Trophoblast cell (in vitro differentiated cells and primary cell): ENCODE data around the gene BBX.
A peak's percentile ranks its signal among the peaks of the same experiment; 100 is the strongest.

Experiments
- DNase-seq, 2 donors: peaks; one replicate each; pipeline ENCODE4 v3.0.0-alpha.2; 2016
- H2AFZ ChIP-seq: 2 replicates; pipeline ENCODE4 v1.6.1; 2013; ENCODE audit warnings: low read length, moderate library complexity, mild to moderate bottlenecking; ENCODE audit not compliant: insufficient read depth, poor library complexity
- H2AK5ac ChIP-seq: 2 replicates; pipeline ENCODE4 v1.6.1; 2013; ENCODE audit warnings: mild to moderate bottlenecking, low read length
- H2BK120ac ChIP-seq: 2 replicates; pipeline ENCODE4 v1.6.1; 2013; ENCODE audit warnings: low read length, mild to moderate bottlenecking, moderate library complexity; ENCODE audit not compliant: insufficient read depth, poor library complexity
- H2BK12ac ChIP-seq: 2 replicates; pipeline ENCODE4 v1.6.1; 2013; ENCODE audit warnings: mild to moderate bottlenecking, low read length, moderate library complexity
- H2BK5ac ChIP-seq: 2 replicates; pipeline ENCODE4 v1.6.1; 2013; ENCODE audit warnings: low read length, low read depth, moderate library complexity, mild to moderate bottlenecking; ENCODE audit not compliant: poor library complexity
- H3K14ac ChIP-seq: 2 replicates; pipeline ENCODE4 v1.6.1; 2013; ENCODE audit warnings: mild to moderate bottlenecking, low read length
- H3K18ac ChIP-seq: 2 replicates; pipeline ENCODE4 v1.6.1; 2013; ENCODE audit warnings: mild to moderate bottlenecking, low read length
- H3K23ac ChIP-seq: 2 replicates; pipeline ENCODE4 v1.6.1; 2013; ENCODE audit warnings: low read length
- H3K27ac ChIP-seq: 2 replicates; pipeline ENCODE4 v1.5.1; 2013; ENCODE audit warnings: low read depth, mild to moderate bottlenecking, inconsistent platforms, low read length, moderate library complexity
- H3K27me3 ChIP-seq: 2 replicates; pipeline ENCODE4 v1.6.1; 2013; ENCODE audit warnings: inconsistent platforms, mild to moderate bottlenecking, low read length, moderate library complexity; ENCODE audit not compliant: insufficient read depth
- H3K36me3 ChIP-seq, 2 experiments: 1 replicate in 1 of 2; 2 replicates in 1 of 2; pipeline ENCODE4 v1.6.1; 2013; ENCODE audit warnings: low read length in 2 of 2, mild to moderate bottlenecking in 2 of 2, moderate library complexity in 1 of 2; ENCODE audit not compliant: insufficient read depth in 2 of 2, control insufficient read depth in 1 of 2
- H3K4ac ChIP-seq: 2 replicates; pipeline ENCODE4 v1.6.1; 2013; ENCODE audit warnings: low read depth, mild to moderate bottlenecking, low read length, moderate library complexity
- H3K4me1 ChIP-seq, 2 experiments: 1 replicate in 1 of 2; 2 replicates in 1 of 2; pipeline ENCODE4 v1.6.1; 2013; ENCODE audit warnings: low read length in 2 of 2, mild to moderate bottlenecking in 2 of 2, moderate library complexity in 1 of 2; ENCODE audit not compliant: insufficient read depth in 2 of 2, control insufficient read depth in 1 of 2
- H3K4me2 ChIP-seq: 2 replicates; pipeline ENCODE4 v1.6.1; 2013; ENCODE audit warnings: inconsistent platforms, mild to moderate bottlenecking, low read length, moderate library complexity
- H3K4me3 ChIP-seq: 2 replicates; pipeline ENCODE4 v1.5.1; 2013; ENCODE audit warnings: mild to moderate bottlenecking, low read depth, low read length, inconsistent platforms
- H3K79me1 ChIP-seq: one replicate; pipeline ENCODE4 v1.6.1; 2013; ENCODE audit warnings: low read length
- H3K79me2 ChIP-seq: 2 replicates; pipeline ENCODE4 v1.6.1; 2013; ENCODE audit warnings: low read length, mild to moderate bottlenecking; ENCODE audit not compliant: control insufficient read depth, insufficient read depth, poor library complexity
- H3K9ac ChIP-seq: 2 replicates; pipeline ENCODE4 v1.6.1; 2013; ENCODE audit warnings: mild to moderate bottlenecking, low read length
- H3K9me3 ChIP-seq: 2 replicates; pipeline ENCODE4 v1.6.1; 2013; ENCODE audit warnings: low read depth, mild to moderate bottlenecking, control low read depth, inconsistent platforms, low read length; ENCODE audit not compliant: insufficient read depth
- H4K12ac ChIP-seq: 2 replicates; pipeline ENCODE4 v1.6.1; 2013; ENCODE audit warnings: low read depth, mild to moderate bottlenecking, low read length, moderate library complexity
- H4K8ac ChIP-seq: 2 replicates; pipeline ENCODE4 v1.6.1; 2013; ENCODE audit warnings: low read depth, mild to moderate bottlenecking, low read length, moderate library complexity
- H4K91ac ChIP-seq: one replicate; pipeline ENCODE4 v1.6.1; 2013; ENCODE audit warnings: low read depth, mild to moderate bottlenecking, low read length, moderate library complexity
- WGBS: extraction: QIAGEN DNeasy Blood & Tissue Kit; methylation state at CpG from one replicate; pipeline ENCODE4 v1.1.7; 2013; ENCODE audit warnings: missing lambda C conversion rate; ENCODE audit not compliant: insufficient read length, insufficient coverage; ENCODE audit errors: extremely low coverage; 5-methylcytosine and 5-hydroxymethylcytosine counted together

The BBX gene

DNA sequence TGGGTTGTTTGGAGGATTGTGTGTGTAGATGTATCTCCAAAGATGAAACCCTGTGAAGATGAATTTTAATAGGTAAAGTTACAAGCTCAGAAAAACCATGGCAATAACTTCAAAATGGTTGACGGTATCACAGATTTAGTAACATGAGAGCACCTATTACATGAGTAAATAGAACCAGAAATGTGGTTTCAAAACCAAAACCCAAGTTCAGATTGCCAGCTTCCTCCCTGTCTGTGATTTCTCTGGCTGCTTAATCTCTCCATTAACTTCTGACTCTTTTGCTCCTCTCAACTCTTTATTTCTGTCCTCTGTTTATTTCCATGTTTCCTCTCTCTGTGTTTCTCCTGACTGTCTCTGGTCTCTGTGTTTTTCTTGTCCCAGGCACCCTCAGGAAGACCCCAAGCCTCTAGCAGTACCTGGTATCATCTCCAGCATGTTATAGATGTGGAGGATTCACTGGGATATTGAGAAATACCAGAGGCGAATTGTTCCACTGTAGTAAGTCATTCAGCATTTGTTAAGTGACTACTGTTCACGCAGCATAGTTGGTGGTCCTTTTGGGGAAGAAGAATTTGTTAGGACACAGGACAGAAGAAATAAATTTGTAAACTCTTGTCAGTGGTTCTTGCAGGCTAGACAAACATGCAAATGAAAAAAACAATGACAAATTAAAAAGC lies 138.8 kb downstream of the BBX start:
- Histone ChIP-seq H3K18ac (no peak overlapping the region), H3K36me3 (no peaks in the 10 kb centered on the region), H2BK5ac (no peak overlapping the region), H4K91ac (no peak overlapping the region), H3K79me1 (no peaks in the 10 kb centered on the region), H3K4me1 (no peaks in the 10 kb centered on the region), H3K79me2 (no peaks in the 10 kb centered on the region), H3K4ac (no peak overlapping the region), H3K14ac (no peak overlapping the region), H3K23ac (no peak overlapping the region), H2BK120ac (no peak overlapping the region), H2BK12ac (no peak overlapping the region), H4K12ac (no peak overlapping the region), H4K8ac (no peak overlapping the region), H3K9ac (no peak overlapping the region), H3K4me3 (no peak overlapping the region), H3K9me3 (no peaks in the 10 kb centered on the region), H2AK5ac (no peak overlapping the region), H3K4me2 (no peak overlapping the region), H2AFZ (no peak overlapping the region), H3K27ac (no peak overlapping the region), H3K27me3 (no peaks in the 10 kb centered on the region)
- no CpG with 5 or more reads among the region's 3 CpGs for WGBS
- no peak for DNase-seq

- DNase-seq, result no peak
- H2AFZ ChIP-seq, result no peak overlapping the region
- H3K4ac ChIP-seq, result no peak overlapping the region
- H4K12ac ChIP-seq, result no peak overlapping the region
- H3K27ac ChIP-seq, result no peak overlapping the region
- no peak overlapping the region for H2BK12ac ChIP-seq
- WGBS, result no CpG with 5 or more reads among the region's 4 CpGs
- no peak overlapping the region for H2BK5ac ChIP-seq
- no peak overlapping the region for H2AK5ac ChIP-seq
- no peak overlapping the region for H3K23ac ChIP-seq
- no peaks in the 10 kb centered on the region for H3K36me3 ChIP-seq
- no peak overlapping the region for H3K4me2 ChIP-seq
- H3K9ac ChIP-seq, result no peak overlapping the region
- H4K91ac ChIP-seq, result no peak overlapping the region
- no peak overlapping the region for H2BK120ac ChIP-seq
- H3K27me3 ChIP-seq, result no peaks in the 10 kb centered on the region
- no peaks in the 10 kb centered on the region for H3K9me3 ChIP-seq
- no peaks in the 10 kb centered on the region for H3K79me1 ChIP-seq
- no peak overlapping the region for H3K18ac ChIP-seq
- H3K79me2 ChIP-seq, result no peaks in the 10 kb centered on the region
- H3K4me1 ChIP-seq, result no peaks in the 10 kb centered on the region
- H3K4me3 ChIP-seq, result no peak overlapping the region
- no peak overlapping the region for H3K14ac ChIP-seq
- no peak overlapping the region for H4K8ac ChIP-seq
Measured at GRCh38 chr3:107662124-107662507, 139.4 kb downstream of the BBX start.

DNA sequence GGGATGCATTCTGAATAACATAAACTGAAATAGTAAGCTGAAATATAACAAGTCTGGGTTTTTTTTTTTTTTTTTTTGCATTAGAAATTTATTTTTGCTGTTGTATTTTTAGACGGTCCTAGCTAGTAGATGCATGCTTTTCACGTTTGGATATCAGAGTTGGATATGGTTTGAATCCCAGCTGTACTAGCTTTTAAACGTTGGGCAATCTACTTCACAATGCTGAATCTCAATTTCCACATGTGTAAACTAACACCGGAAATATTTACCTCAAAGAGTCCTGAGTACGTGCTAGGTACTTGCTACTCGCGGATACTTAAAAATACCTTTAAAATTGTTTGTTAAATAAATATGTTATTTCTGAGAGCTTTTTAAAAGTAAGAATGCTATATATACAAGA lies 139.8 kb downstream of the BBX start:
- H2AFZ ChIP-seq, result no peak overlapping the region
- H3K14ac ChIP-seq, result no peak overlapping the region
- no peak overlapping the region for H4K91ac ChIP-seq
- H2BK12ac ChIP-seq, result no peak overlapping the region
- no peak overlapping the region for H3K27ac ChIP-seq
- no peaks in the 10 kb centered on the region for H3K79me2 ChIP-seq
- no peak overlapping the region for H3K4ac ChIP-seq
- WGBS, result no CpG with 5 or more reads among the region's 7 CpGs
- H3K9me3 ChIP-seq, result no peaks in the 10 kb centered on the region
- H3K4me2 ChIP-seq, result no peak overlapping the region
- H4K12ac ChIP-seq, result no peak overlapping the region
- no peak overlapping the region for H3K9ac ChIP-seq
- no peaks in the 10 kb centered on the region for H3K36me3 ChIP-seq
- H3K18ac ChIP-seq, result no peak overlapping the region
- no peaks in the 10 kb centered on the region for H3K4me1 ChIP-seq
- no peak overlapping the region for H4K8ac ChIP-seq
- H2AK5ac ChIP-seq, result no peak overlapping the region
- no peak overlapping the region for H2BK5ac ChIP-seq
- H3K4me3 ChIP-seq, result no peak overlapping the region
- no peak overlapping the region for H2BK120ac ChIP-seq
- H3K79me1 ChIP-seq, result no peaks in the 10 kb centered on the region
- no peak overlapping the region for H3K23ac ChIP-seq
- DNase-seq, result peak in 1 of 2 donors; percentile 22
- H3K27me3 ChIP-seq, result no peaks in the 10 kb centered on the region

GRCh38 chr3:107663266-107663665 lies 140.5 kb downstream of the BBX start:
- Histone ChIP-seq H3K36me3 (no peaks in the 10 kb centered on the region), H3K14ac (no peak overlapping the region), H3K79me1 (no peaks in the 10 kb centered on the region), H3K4me2 (no peak overlapping the region), H3K9me3 (no peaks in the 10 kb centered on the region), H4K8ac (no peak overlapping the region), H3K23ac (no peak overlapping the region), H4K91ac (no peak overlapping the region), H2BK5ac (no peak overlapping the region), H2BK12ac (no peak overlapping the region), H3K9ac (no peak overlapping the region), H2BK120ac (no peak overlapping the region), H3K4ac (no peak overlapping the region), H4K12ac (no peak overlapping the region), H2AK5ac (no peak overlapping the region), H2AFZ (no peak overlapping the region), H3K27me3 (no peaks in the 10 kb centered on the region), H3K79me2 (no peaks in the 10 kb centered on the region), H3K18ac (no peak overlapping the region), H3K4me3 (no peak overlapping the region), H3K27ac (no peak overlapping the region), H3K4me1 (no peaks in the 10 kb centered on the region)
- DNase-seq, result peak in 1 of 2 donors; percentile 28
- WGBS, result no CpG with 5 or more reads among the region's 2 CpGs
